HG02885 (cell line): ENCODE data around the gene NAV2.

Experiments used
- ATAC-seq: cut with Tn5 transposase; IDR thresholded peaks from one replicate; pipeline ENCODE4 v1.9.1; 2021; ENCODE audit warnings: mild to moderate bottlenecking; ENCODE audit not compliant: unreplicated experiment, poor library complexity

The NAV2 gene

DNA sequence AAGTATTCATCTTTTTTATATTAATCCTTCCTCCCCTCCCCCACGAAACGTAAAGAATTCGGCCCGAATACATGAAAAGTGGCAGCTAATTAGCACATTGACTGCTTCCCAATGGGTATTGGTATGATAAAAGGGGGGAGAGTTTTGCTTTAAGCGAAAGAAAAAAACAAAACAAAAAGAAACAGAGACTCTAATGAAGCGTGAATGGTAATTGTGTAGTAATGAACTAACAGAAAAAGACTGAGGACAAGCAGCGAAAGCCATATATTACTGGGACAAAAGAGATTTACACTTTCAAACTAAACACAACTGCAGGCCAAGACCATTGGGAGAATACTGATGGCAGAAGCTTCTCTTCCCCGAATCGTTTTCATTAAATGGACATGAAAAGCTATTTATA is 445.1 kb downstream of the NAV2 start:
- no peak for ATAC-seq

DNA sequence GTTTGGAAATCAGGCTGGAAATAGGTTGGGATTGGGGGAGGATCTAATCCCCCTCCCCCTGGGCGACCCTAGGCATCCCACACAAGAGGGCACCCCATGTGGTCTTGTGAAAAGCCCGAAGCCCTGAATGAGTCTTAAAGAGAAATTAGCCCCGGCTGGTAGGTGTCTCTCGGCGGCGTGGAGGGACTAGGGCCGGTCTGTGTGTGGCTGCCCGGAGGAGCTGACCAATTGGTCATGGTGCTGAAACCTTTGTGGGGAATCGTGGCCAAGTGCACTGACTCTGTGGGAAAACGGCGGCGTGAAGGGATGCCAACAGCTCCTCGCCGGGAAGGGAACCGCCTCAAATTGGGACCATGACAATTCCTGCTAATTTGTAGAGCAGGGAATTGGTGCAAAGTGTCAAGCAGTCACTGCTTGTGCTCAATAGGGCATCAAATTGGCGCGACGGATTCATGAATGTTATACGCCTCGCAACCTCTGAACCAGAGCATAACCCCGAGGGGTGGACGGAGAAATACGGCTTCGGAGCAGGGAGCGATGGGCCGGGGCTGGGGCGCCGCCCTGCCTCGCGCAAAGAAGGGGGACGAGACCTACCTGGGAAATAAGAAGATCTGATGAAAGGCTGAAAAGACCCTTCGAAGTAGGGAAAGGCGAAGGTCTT is 446.1 kb downstream of the NAV2 start:
- no peak for ATAC-seq

DNA sequence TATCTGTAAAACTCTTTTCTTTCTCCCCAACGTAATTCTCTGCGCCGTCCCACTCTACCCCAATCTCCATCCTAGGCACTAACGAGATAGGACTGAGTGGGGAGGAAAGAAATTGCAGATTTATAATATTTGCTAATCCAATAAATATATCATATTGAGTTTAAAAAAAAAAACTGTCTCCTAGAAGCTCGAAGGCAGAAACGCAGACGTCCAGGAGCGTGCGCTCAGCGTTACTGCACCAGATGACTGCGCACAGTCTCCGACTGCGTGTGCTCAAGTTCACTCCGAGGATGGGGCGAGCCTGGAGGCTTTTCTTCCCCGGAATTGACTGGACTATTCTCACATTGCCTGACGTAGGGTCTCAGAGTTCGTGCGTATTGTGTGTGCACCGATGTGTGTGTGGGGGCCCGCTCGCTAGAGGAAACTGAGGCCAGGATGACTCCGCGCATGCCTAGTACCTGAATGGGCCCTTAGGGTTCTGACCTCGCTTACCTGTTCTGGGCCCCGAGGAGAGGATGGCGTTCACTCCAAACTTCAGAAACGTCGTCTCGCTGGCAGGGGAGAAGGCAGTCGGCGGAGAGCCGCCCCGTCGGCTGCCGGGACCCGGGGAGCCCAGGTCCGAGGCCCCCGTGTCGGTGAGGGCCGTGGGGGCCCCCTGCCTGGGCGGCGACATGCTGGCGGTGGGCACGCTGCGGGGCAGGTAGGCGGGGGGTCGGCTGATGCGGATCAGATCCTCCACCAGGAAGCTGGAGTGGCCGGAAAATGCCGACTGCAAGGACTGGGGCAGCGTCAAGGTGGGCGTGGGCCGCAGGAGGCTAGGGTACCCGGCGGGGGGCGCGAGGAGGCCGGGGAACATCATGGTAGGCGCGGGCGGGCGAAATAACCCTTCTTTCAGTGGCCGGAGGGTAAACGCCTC is 447.1 kb downstream of the NAV2 start:
- no peak for ATAC-seq

DNA sequence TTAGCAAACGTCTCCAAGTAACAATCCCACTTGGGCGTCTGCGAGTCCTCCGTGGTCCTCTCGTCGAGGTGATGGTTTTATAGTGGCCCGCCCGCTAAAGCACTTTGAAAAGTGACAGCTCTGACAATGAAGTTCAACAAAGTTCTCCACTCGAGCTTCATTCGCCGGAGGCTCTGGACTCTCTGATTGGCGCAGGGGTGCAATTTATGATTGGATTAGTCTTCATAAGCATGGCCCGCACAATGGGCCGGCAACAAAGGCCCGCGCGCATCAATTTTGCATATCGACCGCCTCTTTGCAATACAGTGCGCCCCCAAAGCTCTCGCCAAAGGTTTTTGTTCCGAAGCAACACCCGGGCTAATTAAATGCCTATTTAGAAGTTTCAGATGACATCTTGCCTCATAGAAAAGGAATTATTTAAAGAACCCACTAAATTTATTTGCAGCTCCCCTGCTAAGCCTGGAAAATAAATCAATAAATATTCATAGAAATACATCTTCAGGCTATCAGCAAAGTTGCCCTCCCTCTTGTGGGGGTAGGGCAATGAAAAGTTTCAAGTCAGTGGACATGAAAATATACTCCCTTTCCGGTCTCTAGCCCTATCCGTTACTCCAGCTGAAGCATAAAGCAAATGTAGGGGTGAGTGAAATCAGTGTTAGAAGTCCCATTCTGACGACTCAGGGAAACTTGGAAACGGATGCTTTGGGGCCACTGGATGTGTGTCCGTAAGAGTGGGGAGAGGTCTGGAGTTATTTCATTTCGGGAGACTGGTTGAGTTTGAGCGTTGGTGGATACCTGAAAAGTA is 448.0 kb downstream of the NAV2 start, which contains the start of gene DBX1:
Gene DBX1 (minus strand): TSS at position 51 of the 805 bp plus-strand sequence. CDS start 151 bp downstream, outside the sequence.
- no peak for ATAC-seq

DNA sequence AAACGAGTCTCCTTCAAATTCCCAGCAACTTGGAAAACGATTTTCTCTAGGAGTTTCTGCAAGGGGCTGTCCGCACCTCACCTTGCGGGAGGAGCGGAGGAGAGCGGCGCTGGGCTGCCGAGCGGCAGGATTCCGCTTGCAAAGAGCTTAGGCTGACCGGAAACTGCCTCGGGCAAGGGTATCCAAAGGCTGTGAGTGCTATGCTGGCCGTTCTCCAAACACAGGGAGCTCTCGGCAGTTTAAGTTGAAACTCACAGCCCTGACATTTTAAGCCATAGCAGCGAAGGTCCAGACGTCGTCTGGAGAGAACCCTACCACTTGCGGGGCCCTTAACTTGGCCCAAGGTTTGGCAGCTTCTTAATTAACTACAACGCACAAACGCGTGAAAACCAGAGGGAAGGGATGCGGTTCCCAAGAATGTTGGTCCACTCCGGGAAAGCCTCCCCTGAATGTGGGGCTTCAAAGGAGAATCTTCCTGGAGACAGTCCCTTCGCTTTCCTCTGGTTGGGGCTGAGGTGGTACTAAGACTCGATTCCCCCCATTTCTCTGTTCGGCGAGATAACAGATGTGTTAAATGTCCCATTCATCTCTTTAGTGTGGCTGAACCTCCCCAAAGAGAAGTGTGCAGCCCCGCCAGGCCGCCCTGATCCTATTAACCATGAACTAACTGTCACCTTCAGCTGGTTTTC is 448.7 kb downstream of the NAV2 start:
- ATAC-seq = no peak

DNA sequence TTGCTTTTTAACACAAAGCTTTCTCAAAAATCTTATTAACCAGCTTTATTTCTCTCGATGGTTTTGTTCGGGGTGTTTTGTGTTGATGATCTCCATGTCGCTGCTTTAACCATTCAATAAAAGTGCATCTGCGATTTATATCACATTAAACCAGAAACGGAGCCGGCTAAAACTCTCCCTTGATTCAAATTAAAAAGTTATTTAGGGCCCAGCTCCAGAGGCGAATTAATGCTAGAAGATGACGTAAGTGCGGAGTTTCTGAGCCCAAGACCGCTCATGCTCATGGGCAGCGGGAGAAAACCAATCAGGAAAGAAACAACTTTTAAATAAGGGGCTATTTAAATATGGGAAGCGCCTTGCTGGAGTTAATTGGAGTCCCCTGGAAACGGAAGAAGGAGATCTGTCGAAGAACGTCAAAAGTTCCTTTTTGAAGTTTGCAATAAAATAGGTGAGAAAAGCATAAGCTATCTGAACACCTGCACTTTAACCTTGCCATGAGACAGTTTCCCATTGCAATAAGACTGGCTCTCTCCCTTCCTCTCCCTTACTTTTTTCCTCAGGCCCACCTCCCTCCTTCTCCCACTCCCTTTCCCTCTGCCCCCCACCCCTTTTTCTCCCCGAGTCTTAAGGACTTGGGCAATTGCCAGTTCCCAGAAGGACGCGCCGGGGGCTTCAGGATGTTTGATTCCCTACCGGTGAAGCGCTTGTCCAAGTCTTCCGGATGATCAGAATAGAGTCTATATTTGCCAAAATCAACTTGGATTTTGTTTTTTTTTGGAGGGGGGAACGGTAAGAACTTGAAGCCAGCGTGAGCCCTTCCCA is 449.5 kb downstream of the NAV2 start:
- no peak for ATAC-seq

DNA sequence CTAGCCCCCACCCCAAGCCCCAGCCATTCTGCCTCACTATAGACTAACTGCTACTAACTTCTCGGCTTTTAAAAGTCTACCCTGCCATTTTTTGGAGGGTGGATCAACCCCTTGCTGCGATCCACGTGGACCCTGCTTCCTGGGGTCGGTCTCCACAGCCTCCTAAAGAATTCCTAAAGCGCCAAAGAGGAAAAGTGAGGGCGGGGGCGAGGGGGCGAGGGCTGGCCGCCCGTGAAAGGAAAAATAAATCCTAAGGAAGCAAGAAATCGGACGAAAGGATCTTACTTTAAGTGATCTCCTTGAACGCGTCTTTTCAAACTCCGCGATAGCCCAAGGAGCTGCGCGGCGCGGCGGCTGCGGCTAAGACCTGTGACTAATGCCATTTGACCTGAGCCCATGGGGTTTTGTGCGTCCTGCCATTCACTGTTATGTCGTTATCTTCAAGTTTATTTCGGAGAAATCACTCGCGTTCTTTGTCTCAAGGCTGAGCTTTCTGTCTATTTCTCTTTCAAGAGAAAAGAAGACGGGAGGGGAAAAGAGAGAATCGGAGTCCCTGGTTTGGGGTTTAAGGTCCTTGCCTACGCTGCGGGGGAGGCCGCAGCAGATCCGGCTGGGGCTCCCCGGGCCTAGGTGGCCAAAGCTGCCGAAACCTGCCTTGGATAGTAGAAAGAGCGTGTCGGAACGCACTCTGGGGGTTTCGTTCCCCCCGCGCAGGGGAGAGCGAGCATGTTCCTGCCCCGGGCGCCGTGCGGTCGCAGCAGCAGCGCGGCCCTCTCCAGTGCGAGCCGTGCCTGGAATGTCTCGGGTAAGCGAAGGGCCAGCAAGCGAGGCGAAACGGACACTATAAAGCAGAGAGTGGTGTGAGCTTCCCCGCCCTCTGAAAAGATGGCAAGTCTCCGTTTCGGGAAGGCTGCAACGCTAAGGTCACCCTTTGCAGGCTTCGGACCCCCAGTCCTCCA is 450.5 kb downstream of the NAV2 start:
- no peak for ATAC-seq

DNA sequence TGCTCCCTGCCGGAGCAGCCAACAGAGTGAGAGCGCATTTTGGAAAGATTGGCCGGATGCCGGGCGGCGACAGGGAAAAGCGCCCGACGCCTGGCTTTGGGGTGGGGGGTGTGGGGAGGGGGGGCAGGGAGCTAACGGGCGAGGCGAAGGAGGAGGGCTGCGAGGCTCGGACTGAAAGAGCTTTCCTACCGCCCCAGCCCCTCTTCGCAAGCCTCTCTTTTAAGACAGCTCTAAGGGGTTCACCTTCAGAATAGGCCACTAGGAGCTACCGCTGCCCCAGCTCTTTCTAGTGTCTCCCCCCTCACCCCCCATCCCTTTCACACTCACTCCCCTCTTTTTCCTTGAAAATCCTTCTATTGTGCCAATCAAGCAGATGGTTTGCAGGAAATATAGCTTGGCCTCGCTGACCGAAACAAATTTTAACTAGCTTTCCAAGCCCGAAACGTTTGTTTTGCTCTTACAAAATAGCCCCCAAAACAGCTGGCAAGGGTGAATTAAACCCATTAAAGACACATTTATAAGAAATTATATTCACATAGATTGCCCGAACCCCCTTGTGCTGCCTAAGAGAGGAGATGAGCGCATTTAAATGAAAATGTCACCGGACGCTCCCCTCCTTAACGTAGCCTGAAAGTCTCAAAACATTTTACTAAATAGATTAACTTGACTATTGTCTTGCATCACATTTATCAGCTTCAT is 451.3 kb downstream of the NAV2 start:
- no peak for ATAC-seq
